WI38 (cell line): ENCODE results near the gene SLCO2A1.
A peak's percentile ranks its signal among the peaks of the same experiment; 100 is the strongest.

ENCODE experiments used
- H3K4me3 ChIP-seq: 2 replicates; pipeline ENCODE4 v1.5.1; 2011; ENCODE audit warnings: low read depth, mild to moderate bottlenecking, control low read depth, low read length
- TF ChIP-seq, protein P1 (sequence below): IDR thresholded peaks from 2 replicates; pipeline ENCODE4 v1.5.1; 2012; ENCODE audit warnings: low read depth, mild to moderate bottlenecking, control low read depth, low read length

Gene SLCO2A1

DNA sequence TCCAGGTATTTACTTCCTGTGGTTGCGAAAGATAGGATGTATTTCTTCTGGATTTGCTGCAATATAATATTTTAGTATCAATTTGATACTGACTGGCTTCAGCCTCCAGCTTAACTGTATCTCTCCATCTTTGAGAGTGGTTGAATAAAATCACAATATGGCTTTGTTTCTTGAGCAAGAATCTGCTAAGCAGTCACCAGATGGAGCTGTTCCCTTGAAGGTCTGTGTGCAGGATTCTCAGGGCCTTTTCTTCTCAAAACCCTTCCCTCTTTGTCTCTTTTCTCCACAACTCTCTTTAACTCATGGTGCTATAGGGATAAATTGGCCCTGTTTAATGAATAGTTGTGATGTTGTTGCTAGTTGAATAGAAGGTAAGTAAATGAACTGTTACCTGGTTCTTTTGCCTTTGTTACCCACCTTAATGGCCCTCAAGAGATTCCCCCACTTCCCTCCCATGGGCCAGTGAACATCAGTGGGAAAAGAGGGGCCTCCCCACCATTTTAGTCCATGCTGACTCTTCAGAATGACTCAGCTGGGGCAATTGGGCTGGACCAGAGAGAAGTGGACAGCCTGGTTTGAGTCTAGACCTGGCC is 99.3 kb downstream of the SLCO2A1 start:
- no peak overlapping the region for H3K4me3 ChIP-seq
- TF ChIP-seq, protein P1, sequence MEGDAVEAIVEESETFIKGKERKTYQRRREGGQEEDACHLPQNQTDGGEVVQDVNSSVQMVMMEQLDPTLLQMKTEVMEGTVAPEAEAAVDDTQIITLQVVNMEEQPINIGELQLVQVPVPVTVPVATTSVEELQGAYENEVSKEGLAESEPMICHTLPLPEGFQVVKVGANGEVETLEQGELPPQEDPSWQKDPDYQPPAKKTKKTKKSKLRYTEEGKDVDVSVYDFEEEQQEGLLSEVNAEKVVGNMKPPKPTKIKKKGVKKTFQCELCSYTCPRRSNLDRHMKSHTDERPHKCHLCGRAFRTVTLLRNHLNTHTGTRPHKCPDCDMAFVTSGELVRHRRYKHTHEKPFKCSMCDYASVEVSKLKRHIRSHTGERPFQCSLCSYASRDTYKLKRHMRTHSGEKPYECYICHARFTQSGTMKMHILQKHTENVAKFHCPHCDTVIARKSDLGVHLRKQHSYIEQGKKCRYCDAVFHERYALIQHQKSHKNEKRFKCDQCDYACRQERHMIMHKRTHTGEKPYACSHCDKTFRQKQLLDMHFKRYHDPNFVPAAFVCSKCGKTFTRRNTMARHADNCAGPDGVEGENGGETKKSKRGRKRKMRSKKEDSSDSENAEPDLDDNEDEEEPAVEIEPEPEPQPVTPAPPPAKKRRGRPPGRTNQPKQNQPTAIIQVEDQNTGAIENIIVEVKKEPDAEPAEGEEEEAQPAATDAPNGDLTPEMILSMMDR, result peak; percentile 41

DNA sequence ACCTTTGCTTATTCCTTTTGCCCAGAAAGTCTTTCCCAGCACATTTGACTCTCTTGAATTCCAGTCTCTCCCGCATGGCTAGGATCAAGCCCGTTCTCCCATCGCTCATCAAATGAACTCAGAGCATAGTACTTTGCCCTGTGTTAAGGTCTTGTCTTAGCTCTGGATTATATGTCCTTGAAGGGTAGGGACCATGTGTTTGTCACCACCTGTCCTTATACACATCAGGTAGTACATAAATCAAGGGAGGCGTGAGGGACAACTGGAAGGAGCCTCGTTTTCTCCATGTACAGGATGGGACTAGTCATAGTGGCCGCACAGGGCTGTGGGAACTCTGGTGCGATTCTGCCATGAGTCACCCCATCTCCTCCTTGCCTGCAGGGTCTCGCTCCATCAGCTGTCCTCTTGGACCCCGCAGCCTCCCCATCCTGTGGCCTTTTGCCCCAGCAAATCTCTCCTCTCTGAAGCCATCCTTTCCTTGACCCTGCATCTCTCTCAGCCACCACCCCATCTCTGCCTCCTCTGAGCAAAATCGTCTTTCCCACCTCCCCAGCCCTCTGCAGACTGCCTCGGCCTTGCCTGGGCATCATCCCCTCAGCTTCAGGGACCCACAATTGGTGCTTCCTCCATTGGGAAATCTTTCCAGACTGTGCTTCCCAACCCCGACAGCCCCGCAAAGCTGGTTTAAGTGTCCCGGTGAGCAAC is 100.7 kb downstream of the SLCO2A1 start:
- no peak overlapping the region for H3K4me3 ChIP-seq
- TF ChIP-seq, protein P1, result no peak

DNA sequence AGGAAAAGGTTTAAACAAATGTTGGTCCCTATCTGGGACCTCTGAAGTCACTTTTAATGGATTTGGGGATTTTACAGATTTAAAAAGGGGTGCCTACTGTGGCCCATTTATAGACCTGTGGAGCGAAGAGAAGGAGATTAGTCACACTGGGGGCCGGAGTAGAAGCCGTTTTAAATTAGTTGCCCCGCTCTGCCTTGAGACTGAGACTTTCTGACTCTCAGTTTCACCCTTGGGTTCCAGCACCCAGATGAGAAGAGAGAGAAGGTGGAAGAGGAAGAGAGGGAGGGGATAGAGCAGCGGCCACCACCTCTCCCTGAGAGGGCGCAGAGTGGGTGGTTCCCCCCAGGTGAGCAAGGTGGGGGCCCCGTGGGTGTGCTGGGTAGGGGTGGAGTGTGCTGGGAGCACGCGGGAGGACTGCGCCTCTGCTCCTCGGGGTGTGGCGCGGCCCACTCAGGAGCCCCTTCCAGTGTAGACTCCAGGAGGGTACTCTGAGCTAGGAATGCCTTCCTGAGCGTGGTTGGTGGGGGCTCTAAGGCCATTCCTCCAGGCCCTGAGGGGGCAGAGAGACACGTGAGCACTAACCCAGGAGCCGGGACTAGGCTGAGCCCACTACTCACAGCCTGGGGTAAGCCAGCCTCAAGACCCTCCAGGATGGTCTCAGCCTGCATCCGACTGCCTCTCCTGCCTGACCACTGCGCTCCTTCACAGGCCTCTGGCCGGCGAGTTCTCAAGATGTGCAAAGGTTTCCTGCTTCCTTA is 101.4 kb downstream of the SLCO2A1 start:
- no peak overlapping the region for H3K4me3 ChIP-seq
- TF ChIP-seq, protein P1, result no peak

DNA sequence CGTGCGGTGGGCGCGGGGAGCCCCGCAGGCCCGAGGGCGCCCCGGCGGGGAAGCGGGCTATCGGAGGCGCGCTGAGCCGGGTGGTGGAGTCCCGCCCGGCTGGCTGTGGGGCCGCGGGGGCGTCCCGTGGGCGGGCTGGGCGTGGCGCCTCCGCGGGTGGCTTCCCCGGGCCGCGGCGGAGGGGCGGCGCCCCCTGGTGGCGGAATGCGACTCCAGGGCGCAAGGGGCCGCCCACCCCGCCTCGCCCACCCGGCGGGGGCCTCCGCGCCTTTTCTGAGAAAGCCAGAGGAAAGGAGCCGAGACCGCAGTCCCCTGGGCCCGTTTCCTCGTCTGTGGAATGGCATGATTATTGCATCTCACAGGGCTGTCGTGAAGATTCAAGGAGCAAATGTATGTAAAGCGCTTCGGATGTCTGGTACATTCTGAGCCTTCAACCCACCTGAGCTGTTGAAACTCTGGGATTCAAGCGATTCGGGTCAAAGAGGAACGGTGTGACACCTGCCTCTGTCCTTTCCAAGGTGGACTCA is 102.1 kb downstream of the SLCO2A1 start:
- TF ChIP-seq, protein P1, result peak; percentile 66
- H3K4me3 ChIP-seq, result peak overlapping the region; percentile 42

DNA sequence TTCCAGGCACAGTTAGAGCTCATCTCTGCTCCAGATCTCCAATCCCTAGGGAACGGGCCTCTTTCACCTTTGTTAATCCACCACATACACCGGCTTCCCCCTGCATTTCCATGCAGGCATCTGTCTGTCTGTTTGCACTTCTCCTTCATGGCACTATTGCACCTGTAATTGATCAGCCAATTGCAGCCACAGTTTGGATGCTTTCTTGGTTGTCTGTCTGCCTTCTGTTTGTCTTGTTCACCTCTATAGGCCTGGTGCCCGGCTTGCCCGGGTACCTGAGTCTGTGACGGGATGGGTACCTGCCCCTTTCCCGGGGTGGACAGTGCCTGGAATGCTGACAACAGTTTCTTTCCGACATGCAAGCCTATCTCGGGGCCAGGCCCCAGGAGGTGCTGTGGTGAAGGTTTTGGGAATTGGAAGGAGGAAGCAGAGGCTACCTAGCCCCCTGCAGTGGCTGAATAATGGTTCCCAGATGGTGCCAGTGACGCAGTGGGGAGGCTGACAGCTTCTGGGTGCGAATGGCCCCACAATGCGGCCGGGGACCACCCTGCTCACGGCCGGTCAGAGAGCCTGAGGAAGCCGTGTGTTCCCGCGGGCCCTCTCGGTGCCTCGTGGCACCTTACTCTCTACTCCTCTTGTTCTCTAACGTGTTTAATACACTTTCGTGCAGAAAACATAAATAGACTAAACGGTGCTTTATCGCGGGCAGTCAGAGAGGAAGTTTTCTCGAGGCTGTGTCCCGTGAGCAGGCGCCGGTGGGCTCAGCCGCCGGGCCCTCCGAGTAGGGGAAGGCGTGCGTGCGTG is 102.8 kb downstream of the SLCO2A1 start:
- TF ChIP-seq, protein P1, result no peak
- H3K4me3 ChIP-seq, result peak overlapping the region; percentile 42

DNA sequence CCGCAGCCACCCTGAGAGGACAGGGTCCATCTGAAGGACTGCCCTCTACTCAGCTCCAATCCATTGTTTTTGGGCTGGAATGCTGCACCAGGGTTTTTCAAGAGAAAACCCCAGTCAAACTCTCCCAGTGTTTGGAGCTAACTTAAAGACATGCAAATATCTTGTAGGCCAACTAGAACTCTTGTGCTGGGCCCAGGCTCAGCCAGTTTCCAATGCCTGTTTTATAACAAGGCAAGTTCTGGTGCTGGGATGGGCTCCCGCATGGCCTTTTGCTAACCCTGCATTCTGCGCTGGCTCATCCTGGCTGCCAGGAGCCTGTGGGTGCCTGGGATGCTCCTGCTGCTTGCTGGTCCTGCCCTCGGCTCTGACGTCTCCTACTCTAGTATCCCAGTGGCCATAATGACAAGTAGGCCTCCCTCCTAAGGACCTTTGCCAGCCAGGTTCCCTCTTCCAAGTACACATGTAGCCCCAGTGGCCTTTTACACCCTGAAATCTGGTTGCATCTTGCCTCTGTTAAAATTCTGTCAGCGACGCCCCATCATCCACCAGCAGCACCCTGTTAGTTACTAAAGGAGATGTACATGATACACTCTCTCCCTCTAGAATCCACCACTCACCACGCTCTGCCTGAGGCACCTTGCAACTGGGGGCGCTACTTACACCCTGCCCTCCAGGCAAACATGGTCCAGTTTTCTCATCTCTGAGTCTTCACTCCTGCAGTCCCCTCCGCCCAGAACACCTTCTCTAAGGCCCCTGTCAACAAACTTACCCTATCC is 103.6 kb downstream of the SLCO2A1 start:
- H3K4me3 ChIP-seq, result no peak overlapping the region
- TF ChIP-seq, protein P1, result no peak
